Spleen (tissue), 11 donors: ENCODE results near the gene DHDDS. TPM values are rescaled to one million over a fixed set of nuclear protein-coding genes. Genes with fewer than 3 reads are reported as not detected.

ENCODE experiments used
- DNase-seq: peaks from one replicate; pipeline ENCODE4 v3.0.0-alpha.2; 2020
- H3K27ac ChIP-seq, 8 donors: fragments of 200-600 bp; sonication (generic) in 7 of 8; 1 replicate in 4 of 8; 2 replicates in 4 of 8; pipeline versions ENCODE4 v1.5.0 to v1.8.0; 2016 to 2021; ENCODE audit warnings: inconsistent platforms in 4 of 8, mild to moderate bottlenecking in 4 of 8, moderate library complexity in 1 of 8
- H3K27me3 ChIP-seq, 7 donors: fragments of 200-600 bp; sonication (generic) in 6 of 7; replicated peaks in 1 of 7; 1 replicate in 4 of 7; 2 replicates in 3 of 7; pipeline versions ENCODE4 v1.5.0 to v1.8.0; 2016 to 2021; ENCODE audit warnings: inconsistent platforms in 3 of 7, mild to moderate bottlenecking in 1 of 7
- H3K36me3 ChIP-seq, 6 donors: fragments of 200-600 bp; sonication (generic) in 5 of 6; 1 replicate in 4 of 6; 2 replicates in 2 of 6; pipeline versions ENCODE4 v1.5.0 to v1.8.0; 2016 to 2021; ENCODE audit warnings: inconsistent platforms in 2 of 6
- H3K4me1 ChIP-seq, 6 donors: fragments of 200-600 bp; sonication (generic) in 5 of 6; 1 replicate in 3 of 6; 2 replicates in 3 of 6; pipeline versions ENCODE4 v1.5.0 to v1.8.0; 2016 to 2021; ENCODE audit warnings: inconsistent platforms in 3 of 6
- H3K4me3 ChIP-seq, 8 donors: fragments of 200-600 bp; sonication (generic) in 7 of 8; 1 replicate in 4 of 8; 2 replicates in 4 of 8; pipeline versions ENCODE4 v1.5.0 to v1.8.0; 2016 to 2021; ENCODE audit warnings: inconsistent platforms in 4 of 8, mild to moderate bottlenecking in 4 of 8, moderate library complexity in 2 of 8
- H3K9me3 ChIP-seq, 8 donors: fragments of 200-600 bp; sonication (generic) in 7 of 8; 1 replicate in 4 of 8; 2 replicates in 4 of 8; pipeline versions ENCODE4 v1.5.0 to v1.8.0; 2016 to 2021; ENCODE audit warnings: inconsistent platforms in 4 of 8
- CTCF ChIP-seq, 11 experiments: fragments of 200-600 bp in 7 of 11; fragments of 450-650 bp in 4 of 11; sonication (generic) in 4 of 11; IDR thresholded peaks in 8 of 11; conservative IDR thresholded peaks in 3 of 11; 1 replicate in 7 of 11; 2 replicates in 4 of 11; pipeline versions ENCODE4 v1.4.0 to v1.8.0; 2016 to 2021; ENCODE audit warnings: antibody characterized with exemption in 11 of 11, inconsistent platforms in 4 of 11, mild to moderate bottlenecking in 1 of 11
- POLR2A ChIP-seq, 3 donors: fragments of 450-650 bp; IDR thresholded peaks; one replicate each; pipeline ENCODE4 v1.5.1; 2017; ENCODE audit warnings: antibody characterized with exemption in 3 of 3, mild to moderate bottlenecking in 1 of 3
- POLR2AphosphoS5 ChIP-seq, 3 donors: sonication (generic); formaldehyde crosslinking; IDR thresholded peaks; one replicate each; pipeline ENCODE4 v1.5.1; 2017; ENCODE audit warnings: antibody characterized with exemption in 3 of 3
- WGBS, 5 donors: extraction: QIAGEN DNeasy Blood & Tissue Kit in 3 of 5; methylation state at CpG; one replicate each; pipeline versions ENCODE4 v1.1.5 to v1.1.7; 2013 to 2018; 5-methylcytosine and 5-hydroxymethylcytosine counted together
- intact Hi-C: fragments of 100-400 bp; cut with DNase I; formaldehyde crosslinking; loops from one replicate; pipeline ENCODE4 v1.15.0; 2023; ENCODE audit warnings: low total_unique reads
- polyA plus RNA-seq, 3 donors: library from polyadenylated mRNA; stranded (reverse); fragments of 200-250 nt; gene quantifications; one replicate each; pipeline ENCODE4 v1.2.1, GENCODE V29; 2013
- total RNA-seq, 7 donors: library from RNA; depleted of rRNA in 3 of 7; stranded (reverse); fragments of >200 nt in 3 of 7; fragmentation: NEBNext Ultra II Directional in 4 of 7; extraction: Animal tissue kit (Norgen Biotek cat#: 25700) in 4 of 7; gene quantifications; one replicate each; pipeline versions ENCODE4 v1.1.0 to v1.2.1, GENCODE V29; 2016 to 2021
- donor health status: healthy with polysubstance abuse.
- donor health status: DM: no; HTN: no; CAD: no; lungs with moderate emphysema.
- donor health status: DM: no; HTN: no; CAD: no.
- donor health status: Bipolar disorder and iron deficiency.
- donor health status: healthy.
- donor health status: DM: no; HTN: no; CAD: no.
- donor health status: DM: yes; HTN: yes; CAD: no.

The DHDDS gene
- total and polyA plus RNA-seq, 10 donors, result 11.1 to 48.8 (median 32.4) TPM

DNA sequence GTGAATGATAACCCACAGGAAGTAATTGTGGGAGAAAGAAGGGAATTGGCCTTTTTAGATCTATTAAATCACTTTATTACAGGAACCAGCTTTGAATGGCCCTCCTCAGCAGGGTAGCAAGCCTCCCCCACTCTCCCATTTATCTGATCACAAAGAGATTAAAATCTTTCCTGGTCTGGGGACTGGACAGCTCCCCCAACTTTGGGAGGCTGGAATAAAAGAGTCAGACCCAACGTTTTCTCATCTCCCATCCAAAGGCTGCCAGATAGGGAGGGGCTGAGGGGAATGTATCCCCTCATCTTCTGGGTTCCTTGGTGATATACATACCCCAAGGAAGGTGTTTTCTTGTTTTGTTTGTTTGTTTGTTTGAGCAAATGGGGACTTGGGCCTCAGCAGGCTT is 19.1 kb upstream of the DHDDS start:
- 8 to 16% (median 14%) methylated on average over 1 of the region's 1 CpG for WGBS, 5 donors
- peaks cover 8 to 32% (median 13%) of the 10 kb centered on the region in 6 donors for H3K4me1 ChIP-seq
- no peaks in the 10 kb centered on the region for H3K36me3 ChIP-seq
- H3K27ac ChIP-seq, result no peak overlapping the region
- no peak for DNase-seq
- H3K4me3 ChIP-seq, result no peak overlapping the region
- H3K9me3 ChIP-seq, result no peaks in the 10 kb centered on the region
- peaks cover 8 to 89% (median 69%) of the 10 kb centered on the region in 7 donors for H3K27me3 ChIP-seq
- no peak for TF ChIP-seq CTCF (IDR thresholded peaks at IDR 0.05 in 8 of 11, conservative IDR thresholded peaks at IDR 0.05 in 3 of 11)
- intact Hi-C loops, result loop anchor here (10.0 kb wide), 1 partner anchor 308 kb away; no protein-coding TSS in a partner anchor

DNA sequence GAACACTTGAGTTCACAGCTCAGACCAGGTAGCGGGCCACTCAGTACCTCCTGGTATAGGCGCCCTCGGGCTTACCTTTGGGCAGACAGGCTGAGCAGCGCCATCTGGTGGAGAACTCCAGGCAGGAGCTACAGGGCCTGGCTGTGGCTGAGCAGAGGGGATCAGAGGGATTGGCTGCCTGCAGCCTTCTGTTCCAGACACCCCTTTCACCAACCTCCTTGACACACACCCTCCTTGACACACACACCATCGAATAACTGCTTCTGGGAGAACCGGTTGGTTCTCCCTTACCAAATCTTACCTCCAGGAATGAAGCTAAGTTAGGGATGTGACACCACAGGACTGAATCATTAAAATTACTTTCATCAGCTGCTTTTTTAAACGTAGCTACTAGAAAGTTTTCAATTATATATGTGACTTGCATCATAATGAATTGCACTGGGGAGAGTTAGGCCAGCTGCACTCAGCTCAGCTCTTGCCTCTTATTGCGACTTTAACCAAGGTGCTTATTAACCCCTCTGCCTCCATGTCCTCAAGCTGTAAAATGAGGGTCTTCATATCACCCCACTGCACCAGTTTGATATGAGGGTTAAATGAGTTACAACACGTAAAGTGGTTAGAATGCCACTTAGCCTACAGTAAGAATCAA is 14.9 kb upstream of the DHDDS start:
- intact Hi-C loops, result loop anchor here (10.0 kb wide), 1 partner anchor 312 kb away; no protein-coding TSS in a partner anchor

GRCh38 chr1:26418865-26419349 is 13.2 kb upstream of the DHDDS start:
- Histone ChIP-seq H3K27ac (no peak overlapping the region), H3K27me3 (peaks cover 0 to 50% (median 20%) of the 10 kb centered on the region in 7 donors), H3K36me3 (no peaks in the 10 kb centered on the region), H3K4me1 (peaks cover 0 to 5% (median 0%) of the 10 kb centered on the region in 6 donors), H3K4me3 (no peak overlapping the region), H3K9me3 (no peaks in the 10 kb centered on the region)
- TF ChIP-seq POLR2A (IDR thresholded peaks at IDR 0.05) (no peak), POLR2AphosphoS5 (IDR thresholded peaks at IDR 0.05) (no peak), CTCF (IDR thresholded peaks at IDR 0.05 in 8 of 11, conservative IDR thresholded peaks at IDR 0.05 in 3 of 11) (no peak)
- 44 to 59% (median 52%) methylated on average over 4 to 5 of the region's 5 CpGs for WGBS, 5 donors
- intact Hi-C loops, result loop anchor here (10.0 kb wide), 1 partner anchor 314 kb away; no protein-coding TSS in a partner anchor
- no peak for DNase-seq

More for the DNA sequence above, 14.9 kb upstream of the DHDDS start:
- 22 to 32% (median 26%) methylated on average over 8 to 9 of the region's 9 CpGs for WGBS, 5 donors
- peaks cover 0 to 5% (median 0%) of the 10 kb centered on the region in 6 donors for H3K4me1 ChIP-seq
- no peak overlapping the region for H3K4me3 ChIP-seq
- H3K27ac ChIP-seq, result no peak overlapping the region
- DNase-seq, result peak; percentile 94
- H3K36me3 ChIP-seq, result no peaks in the 10 kb centered on the region
- H3K9me3 ChIP-seq, result no peaks in the 10 kb centered on the region
- H3K27me3 ChIP-seq, result peaks cover 0 to 54% (median 35%) of the 10 kb centered on the region in 7 donors
- TF ChIP-seq POLR2AphosphoS5 (IDR thresholded peaks at IDR 0.05) (no peak), CTCF (IDR thresholded peaks at IDR 0.05 in 8 of 11, conservative IDR thresholded peaks at IDR 0.05 in 3 of 11) (peak; percentile 43 to 94 (median 86)), POLR2A (IDR thresholded peaks at IDR 0.05) (no peak)

DNA sequence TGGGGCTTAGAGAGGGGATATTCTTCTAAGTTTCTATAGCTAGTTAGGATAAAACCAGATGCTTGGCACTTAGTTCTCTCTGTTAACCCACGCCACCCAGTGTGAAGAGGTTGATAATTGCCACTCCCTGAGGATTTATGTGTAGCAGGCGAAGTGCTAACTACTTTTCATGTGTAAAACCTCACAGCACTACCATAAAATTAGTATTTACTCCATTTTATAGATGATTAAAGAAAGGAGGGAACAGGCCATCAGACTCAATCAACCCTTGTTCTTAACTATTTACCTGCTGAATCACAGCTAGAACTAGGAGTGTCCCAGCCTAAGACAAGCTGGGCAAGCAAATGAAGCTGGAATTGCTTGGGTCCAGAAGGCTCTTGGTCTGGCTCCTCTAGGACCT is 12.6 kb upstream of the DHDDS start:
- peaks cover 0 to 5% (median 0%) of the 10 kb centered on the region in 6 donors for H3K4me1 ChIP-seq
- no peak for TF ChIP-seq CTCF (IDR thresholded peaks at IDR 0.05 in 8 of 11, conservative IDR thresholded peaks at IDR 0.05 in 3 of 11)
- peaks cover 0 to 50% (median 14%) of the 10 kb centered on the region in 7 donors for H3K27me3 ChIP-seq
- H3K9me3 ChIP-seq, result no peaks in the 10 kb centered on the region
- H3K36me3 ChIP-seq, result no peaks in the 10 kb centered on the region
- no peak overlapping the region for H3K4me3 ChIP-seq
- no peak overlapping the region for H3K27ac ChIP-seq
- no peak for DNase-seq
- intact Hi-C loops, result loop anchor here (10.0 kb wide), 1 partner anchor 315 kb away; no protein-coding TSS in a partner anchor
- WGBS, 5 donors, result 74 to 88% (median 84%) methylated on average over 2 of the region's 2 CpGs
